Neural progenitor cell (in vitro differentiated cells): Measurements from ENCODE around the gene ANKS3.

Experiments
- EZH2 ChIP-seq: fragments of 200-600 bp; sonication (generic); IDR thresholded peaks from 2 replicates; pipeline ENCODE4 v1.6.1; 2017; ENCODE audit warnings: antibody characterized with exemption, mild to moderate bottlenecking, moderate library complexity
- EZH2phosphoT487 ChIP-seq: fragments of 200-600 bp; sonication (generic); IDR thresholded peaks from 2 replicates; pipeline ENCODE4 v1.6.1; 2017; ENCODE audit warnings: antibody characterized with exemption
- TF ChIP-seq, protein P1 (sequence below): fragments of 200-600 bp; sonication (generic); IDR thresholded peaks from 2 replicates; pipeline ENCODE4 v1.5.1; 2017; ENCODE audit warnings: antibody characterized with exemption, mild to moderate bottlenecking

DNA sequence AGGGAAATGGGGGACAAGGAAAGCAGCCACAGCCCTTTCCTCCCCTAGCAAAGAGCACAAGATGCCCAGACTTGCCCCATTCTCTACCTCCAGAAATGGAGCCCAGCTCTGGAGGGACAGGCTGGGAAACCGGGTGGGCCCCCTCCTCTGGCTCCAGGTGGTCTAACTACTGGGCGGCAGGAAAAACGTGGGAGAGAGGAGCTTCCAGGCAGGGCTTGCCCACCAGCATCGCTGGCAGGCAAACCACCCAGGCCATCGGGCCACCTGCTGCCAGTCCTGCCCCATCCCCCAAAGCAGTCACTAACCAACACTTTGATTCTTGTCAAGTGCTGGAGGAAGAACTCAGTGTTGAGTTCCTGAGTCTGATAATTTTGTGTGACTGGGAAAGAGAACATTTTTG lies 15.6 kb downstream of the ANKS3 start:
- TF ChIP-seq, protein P1, sequence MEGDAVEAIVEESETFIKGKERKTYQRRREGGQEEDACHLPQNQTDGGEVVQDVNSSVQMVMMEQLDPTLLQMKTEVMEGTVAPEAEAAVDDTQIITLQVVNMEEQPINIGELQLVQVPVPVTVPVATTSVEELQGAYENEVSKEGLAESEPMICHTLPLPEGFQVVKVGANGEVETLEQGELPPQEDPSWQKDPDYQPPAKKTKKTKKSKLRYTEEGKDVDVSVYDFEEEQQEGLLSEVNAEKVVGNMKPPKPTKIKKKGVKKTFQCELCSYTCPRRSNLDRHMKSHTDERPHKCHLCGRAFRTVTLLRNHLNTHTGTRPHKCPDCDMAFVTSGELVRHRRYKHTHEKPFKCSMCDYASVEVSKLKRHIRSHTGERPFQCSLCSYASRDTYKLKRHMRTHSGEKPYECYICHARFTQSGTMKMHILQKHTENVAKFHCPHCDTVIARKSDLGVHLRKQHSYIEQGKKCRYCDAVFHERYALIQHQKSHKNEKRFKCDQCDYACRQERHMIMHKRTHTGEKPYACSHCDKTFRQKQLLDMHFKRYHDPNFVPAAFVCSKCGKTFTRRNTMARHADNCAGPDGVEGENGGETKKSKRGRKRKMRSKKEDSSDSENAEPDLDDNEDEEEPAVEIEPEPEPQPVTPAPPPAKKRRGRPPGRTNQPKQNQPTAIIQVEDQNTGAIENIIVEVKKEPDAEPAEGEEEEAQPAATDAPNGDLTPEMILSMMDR, result no peak
- TF ChIP-seq EZH2phosphoT487 (no peak), EZH2 (no peak)
